Fibroblast of villous mesenchyme (primary cell): ENCODE measurements around the gene MCTP1. TPM values are rescaled to one million over a fixed set of nuclear protein-coding genes. Genes with fewer than 3 reads are reported as not detected.

Source experiments
- DNase-seq: peaks from one replicate; pipeline ENCODE4 v3.0.0-alpha.2; 2010; ENCODE audit warnings: low read depth
- H3K4me3 ChIP-seq: 2 replicates; pipeline ENCODE4 v1.5.1; 2011; ENCODE audit warnings: low read depth, mild to moderate bottlenecking, low read length
- total RNA-seq: library from RNA; depleted of rRNA; stranded (reverse); fragments of >200 nt; gene quantifications from 2 replicates; pipeline ENCODE4 v1.2.3, GENCODE V29; 2012
- TF ChIP-seq, protein P1 (sequence below): IDR thresholded peaks from 2 replicates; pipeline ENCODE4 v1.5.1; 2012; ENCODE audit warnings: low read depth, mild to moderate bottlenecking, low read length; ENCODE audit not compliant: insufficient read depth

The MCTP1 gene
- total RNA-seq, 1 donor: 14.7 TPM

- peak; percentile 16 for DNase-seq
- no peak overlapping the region for H3K4me3 ChIP-seq
- TF ChIP-seq, protein P1, sequence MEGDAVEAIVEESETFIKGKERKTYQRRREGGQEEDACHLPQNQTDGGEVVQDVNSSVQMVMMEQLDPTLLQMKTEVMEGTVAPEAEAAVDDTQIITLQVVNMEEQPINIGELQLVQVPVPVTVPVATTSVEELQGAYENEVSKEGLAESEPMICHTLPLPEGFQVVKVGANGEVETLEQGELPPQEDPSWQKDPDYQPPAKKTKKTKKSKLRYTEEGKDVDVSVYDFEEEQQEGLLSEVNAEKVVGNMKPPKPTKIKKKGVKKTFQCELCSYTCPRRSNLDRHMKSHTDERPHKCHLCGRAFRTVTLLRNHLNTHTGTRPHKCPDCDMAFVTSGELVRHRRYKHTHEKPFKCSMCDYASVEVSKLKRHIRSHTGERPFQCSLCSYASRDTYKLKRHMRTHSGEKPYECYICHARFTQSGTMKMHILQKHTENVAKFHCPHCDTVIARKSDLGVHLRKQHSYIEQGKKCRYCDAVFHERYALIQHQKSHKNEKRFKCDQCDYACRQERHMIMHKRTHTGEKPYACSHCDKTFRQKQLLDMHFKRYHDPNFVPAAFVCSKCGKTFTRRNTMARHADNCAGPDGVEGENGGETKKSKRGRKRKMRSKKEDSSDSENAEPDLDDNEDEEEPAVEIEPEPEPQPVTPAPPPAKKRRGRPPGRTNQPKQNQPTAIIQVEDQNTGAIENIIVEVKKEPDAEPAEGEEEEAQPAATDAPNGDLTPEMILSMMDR: peak; percentile 20
These were observed 46.2 kb downstream of the MCTP1 start for GRCh38 chr5:95238560-95239325.

DNA sequence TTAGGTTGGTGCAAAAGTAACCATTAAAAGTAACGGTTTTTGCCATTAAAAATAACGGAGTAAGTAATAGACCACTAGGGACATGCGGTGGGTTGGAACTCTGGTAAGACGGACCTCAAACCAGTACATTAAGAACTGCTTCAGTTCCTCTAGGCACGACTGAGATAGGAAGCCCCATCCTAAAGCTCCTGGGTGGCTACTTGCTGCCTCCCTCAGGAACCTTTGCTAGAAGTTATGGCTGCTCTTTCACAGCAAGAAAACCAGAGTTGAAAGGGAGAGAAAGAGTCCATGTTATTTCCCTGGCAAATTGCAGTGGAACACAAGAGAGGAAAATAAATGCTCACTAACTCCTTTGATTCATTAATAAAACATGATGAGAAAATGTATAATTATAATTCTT lies 47.6 kb downstream of the MCTP1 start:
- TF ChIP-seq, protein P1: no peak
- DNase-seq: no peak
- H3K4me3 ChIP-seq: no peak overlapping the region

DNA sequence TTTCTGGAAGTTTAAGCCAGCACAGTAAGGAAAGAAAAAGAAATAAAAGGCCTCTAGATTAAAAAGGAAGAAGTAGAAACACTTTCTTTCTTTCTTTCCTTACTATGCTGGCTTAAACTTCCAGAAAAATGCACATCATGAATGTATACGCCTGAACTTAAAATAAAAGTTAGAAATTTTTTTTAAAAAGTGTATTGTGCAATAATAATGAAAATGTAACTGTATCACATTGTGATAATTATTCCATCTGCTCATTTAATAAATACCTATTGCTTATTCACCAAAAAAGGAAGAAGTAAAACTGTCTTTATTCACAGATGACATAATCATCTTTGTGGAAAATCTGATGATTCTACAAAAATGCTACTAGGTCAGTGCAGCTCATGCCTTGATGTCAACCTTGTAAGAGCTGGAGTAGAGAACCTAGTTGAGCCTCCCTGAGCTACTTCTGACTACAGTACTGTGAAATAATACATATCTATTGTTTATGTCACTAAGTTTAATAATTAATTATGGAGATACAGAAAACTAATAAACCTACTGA lies 49.4 kb downstream of the MCTP1 start:
- H3K4me3 ChIP-seq: no peak overlapping the region
- no peak for DNase-seq
- TF ChIP-seq, protein P1: no peak

GRCh38 chr5:95229646-95230045 lies 55.2 kb downstream of the MCTP1 start:
- H3K4me3 ChIP-seq: no peak overlapping the region
- TF ChIP-seq, protein P1: no peak
- no peak for DNase-seq

- H3K4me3 ChIP-seq: no peak overlapping the region
- TF ChIP-seq, protein P1: no peak
- DNase-seq: no peak
These were observed 60.0 kb downstream of the MCTP1 start for GRCh38 chr5:95224701-95225459.

DNA sequence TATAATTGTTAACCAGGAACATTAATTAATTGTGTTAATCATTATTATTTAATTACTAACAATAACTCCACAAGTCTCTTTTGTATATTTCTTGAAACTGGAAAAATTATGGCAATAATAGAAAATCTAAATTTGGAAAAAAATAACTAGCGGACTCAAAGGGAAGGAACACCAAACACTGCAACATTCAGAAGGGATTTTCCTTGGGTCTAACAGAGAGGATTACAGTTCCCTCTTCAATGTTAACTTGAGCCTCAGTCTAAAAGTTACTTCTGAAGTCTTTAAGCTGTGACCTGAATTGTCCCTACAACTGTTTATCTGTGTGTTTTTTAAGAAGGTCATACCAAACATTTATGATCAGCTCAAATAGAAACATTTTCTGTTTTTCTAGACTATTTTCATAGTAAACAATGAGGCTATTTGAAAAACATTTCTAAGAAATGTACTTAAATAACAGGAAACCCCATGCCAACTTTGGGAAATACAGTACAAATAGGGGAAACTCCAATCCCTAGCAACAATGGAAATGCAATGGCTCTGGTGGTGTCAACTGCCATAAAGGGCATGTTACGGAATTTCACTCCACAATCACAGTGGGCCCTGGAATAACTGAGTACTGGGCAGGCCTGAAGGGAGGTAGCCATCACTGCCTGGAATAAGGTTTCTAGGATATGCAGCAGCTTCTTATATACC lies 61.2 kb downstream of the MCTP1 start:
- H3K4me3 ChIP-seq: no peak overlapping the region
- TF ChIP-seq, protein P1: no peak
- no peak for DNase-seq
